GM19324 (cell line): ENCODE measurements around the gene RANBP6.
"Not testable (repeated sequence)": the region's sequence is repeated elsewhere in the genome, so short reads cannot be mapped to it uniquely, and the experiment has no call there.

ENCODE experiments used
- ATAC-seq: cut with Tn5 transposase; IDR thresholded peaks from one replicate; pipeline ENCODE4 v1.9.1; 2021; ENCODE audit warnings: mild to moderate bottlenecking, moderate library complexity; ENCODE audit not compliant: unreplicated experiment, low FRiP score

The RANBP6 gene

GRCh38 chr9:6015278-6016157 lies at the start of gene RANBP6:
TSS of gene RANBP6 (minus strand) at chr9:6015624. CDS start at chr9:6015607, 17 bp downstream.
- ATAC-seq = peak; percentile 95

- not testable (repeated sequence) for ATAC-seq
Observed at GRCh38 chr9:6063146-6063545, 47.7 kb upstream of the RANBP6 start.

GRCh38 chr9:6055666-6056065 lies 40.2 kb upstream of the RANBP6 start:
- no peak for ATAC-seq

GRCh38 chr9:6055216-6055615 lies 39.8 kb upstream of the RANBP6 start:
- ATAC-seq = no peak

- ATAC-seq = peak; percentile 50
Observed at GRCh38 chr9:6054280-6055099, 39.1 kb upstream of the RANBP6 start.

GRCh38 chr9:6052293-6052919 lies 37.0 kb upstream of the RANBP6 start:
- no peak for ATAC-seq

GRCh38 chr9:6051511-6051950 lies 36.1 kb upstream of the RANBP6 start:
- ATAC-seq = peak; percentile 46

- no peak for ATAC-seq
Observed at GRCh38 chr9:6049798-6050197, 34.4 kb upstream of the RANBP6 start.

- no peak for ATAC-seq
Observed at GRCh38 chr9:6048039-6048438, 32.6 kb upstream of the RANBP6 start.

- no peak for ATAC-seq
Observed at GRCh38 chr9:6047020-6047419, 31.6 kb upstream of the RANBP6 start.

- ATAC-seq = no peak
Observed at GRCh38 chr9:6045364-6045763, 29.9 kb upstream of the RANBP6 start.

GRCh38 chr9:6040077-6040476 lies 24.7 kb upstream of the RANBP6 start:
- no peak for ATAC-seq

GRCh38 chr9:6036391-6036790 lies 21.0 kb upstream of the RANBP6 start:
- no peak for ATAC-seq

GRCh38 chr9:6034954-6035353 lies 19.5 kb upstream of the RANBP6 start:
- ATAC-seq = no peak

- no peak for ATAC-seq
Observed at GRCh38 chr9:6029604-6030274, 14.3 kb upstream of the RANBP6 start.

- ATAC-seq = peak; percentile 51
Observed at GRCh38 chr9:6024035-6024554, 8.7 kb upstream of the RANBP6 start.

GRCh38 chr9:6016975-6017374 lies 1.6 kb upstream of the RANBP6 start:
- not testable (repeated sequence) for ATAC-seq

- ATAC-seq = no peak
Observed at GRCh38 chr9:6014670-6015270, 654 bp downstream of the RANBP6 start.

GRCh38 chr9:6008169-6008979 lies 7.0 kb downstream of the RANBP6 start:
- peak; percentile 68 for ATAC-seq
